Measurements from ENCODE around the gene SCRT2.

SCRT2 gene

GRCh38 chr20:623704-624103 lies 51.9 kb downstream of the SCRT2 start:
- Histone ChIP-seq H3K36me3 (ENCODE audit: control insufficient read depth, low read length) (no peaks in the 10 kb centered on the region), H3F3A (ENCODE audit: control insufficient read depth, insufficient read depth) (no peaks in the 10 kb centered on the region), H3K27me3 (ENCODE audit: control insufficient read depth, low read length) (peaks cover 18% of the 10 kb centered on the region), H3K9me3 (ENCODE audit: control insufficient read depth, insufficient read depth, low read length) (no peaks in the 10 kb centered on the region), H3K9me2 (replicated peaks; ENCODE audit: control insufficient read depth, low read length) (no peaks in the 10 kb centered on the region), H3K79me2 (ENCODE audit: control insufficient read depth, low read length) (no peaks in the 10 kb centered on the region), H4K20me1 (ENCODE audit: control insufficient read depth, insufficient read depth, low read depth, low read length) (no peaks in the 10 kb centered on the region), H3K4me3 (ENCODE audit: low read length) (no peak overlapping the region), H3K4me2 (ENCODE audit: low read length) (no peak overlapping the region), H3K4me1 (ENCODE audit: control insufficient read depth, low read length) (no peaks in the 10 kb centered on the region), H3K27ac (ENCODE audit: low read depth, low read length) (no peak overlapping the region)
- TF ChIP-seq EZH2phosphoT487 (IDR thresholded peaks at IDR 0.05; ENCODE audit: borderline replicate concordance, low read length) (no peak), CTCF (IDR thresholded peaks at IDR 0.05; ENCODE audit: low read depth, low read length, poor library complexity, severe bottlenecking) (no peak)

GRCh38 chr20:623021-623420 lies 52.6 kb downstream of the SCRT2 start:
- H3K27me3 ChIP-seq (ENCODE audit: control insufficient read depth, low read length), result peaks cover 23% of the 10 kb centered on the region
- no peaks in the 10 kb centered on the region for H4K20me1 ChIP-seq (ENCODE audit: control insufficient read depth, insufficient read depth, low read depth, low read length)
- H3K27ac ChIP-seq (ENCODE audit: low read depth, low read length), result no peak overlapping the region
- no peaks in the 10 kb centered on the region for H3F3A ChIP-seq (ENCODE audit: control insufficient read depth, insufficient read depth)
- H3K9me3 ChIP-seq (ENCODE audit: control insufficient read depth, insufficient read depth, low read length), result no peaks in the 10 kb centered on the region
- no peaks in the 10 kb centered on the region for H3K36me3 ChIP-seq (ENCODE audit: control insufficient read depth, low read length)
- H3K4me3 ChIP-seq (ENCODE audit: low read length), result no peak overlapping the region
- no peaks in the 10 kb centered on the region for H3K79me2 ChIP-seq (ENCODE audit: control insufficient read depth, low read length)
- TF ChIP-seq EZH2phosphoT487 (IDR thresholded peaks at IDR 0.05; ENCODE audit: borderline replicate concordance, low read length) (no peak), CTCF (IDR thresholded peaks at IDR 0.05; ENCODE audit: low read depth, low read length, poor library complexity, severe bottlenecking) (no peak)
- H3K4me2 ChIP-seq (ENCODE audit: low read length), result no peak overlapping the region
- H3K4me1 ChIP-seq (ENCODE audit: control insufficient read depth, low read length), result no peaks in the 10 kb centered on the region
- no peaks in the 10 kb centered on the region for H3K9me2 ChIP-seq (replicated peaks; ENCODE audit: control insufficient read depth, low read length)

- Histone ChIP-seq H3K27ac (ENCODE audit: low read depth, low read length) (no peak overlapping the region), H3K4me2 (ENCODE audit: low read length) (no peak overlapping the region), H3K4me3 (ENCODE audit: low read length) (no peak overlapping the region), H3K79me2 (ENCODE audit: control insufficient read depth, low read length) (no peaks in the 10 kb centered on the region), H4K20me1 (ENCODE audit: control insufficient read depth, insufficient read depth, low read depth, low read length) (no peaks in the 10 kb centered on the region), H3K4me1 (ENCODE audit: control insufficient read depth, low read length) (no peaks in the 10 kb centered on the region), H3K9me2 (replicated peaks; ENCODE audit: control insufficient read depth, low read length) (no peaks in the 10 kb centered on the region), H3F3A (ENCODE audit: control insufficient read depth, insufficient read depth) (no peaks in the 10 kb centered on the region), H3K9me3 (ENCODE audit: control insufficient read depth, insufficient read depth, low read length) (no peaks in the 10 kb centered on the region), H3K36me3 (ENCODE audit: control insufficient read depth, low read length) (no peaks in the 10 kb centered on the region), H3K27me3 (ENCODE audit: control insufficient read depth, low read length) (peaks cover 23% of the 10 kb centered on the region)
- TF ChIP-seq CTCF (IDR thresholded peaks at IDR 0.05; ENCODE audit: low read depth, low read length, poor library complexity, severe bottlenecking) (no peak), EZH2phosphoT487 (IDR thresholded peaks at IDR 0.05; ENCODE audit: borderline replicate concordance, low read length) (no peak)
These were observed 53.4 kb downstream of the SCRT2 start for GRCh38 chr20:622161-622560.
